H1 (cell line): ENCODE measurements around the gene TOP2B. TPM values are rescaled to one million over a fixed set of nuclear protein-coding genes. Genes with fewer than 3 reads are reported as not detected.

Experiments
- CTCF ChIA-PET: fragments of 300-600 bp; sonication (Branson Sonifier 250); formaldehyde crosslinking; loops from one replicate; lab custom pipeline; 2021; ENCODE audit not compliant: partially characterized antibody; lab: Charles Lee
- POLR2A ChIA-PET: fragments of 300-600 bp; sonication (Branson Sonifier 250); formaldehyde crosslinking; loops from one replicate; lab custom pipeline; 2021; ENCODE audit warnings: inconsistent platforms; ENCODE audit not compliant: partially characterized antibody; lab: Charles Lee
- DNase-seq, 2 experiments: peaks; one replicate each; pipeline versions ENCODE4 v3.0.0 to v3.0.0-alpha.2; 2010 to 2022; ENCODE audit warnings: low spot score in 2 of 2, low read depth in 1 of 2, mixed read lengths in 1 of 2
- FAIRE-seq: peaks from 2 replicates; lab custom pipeline; 2011; peaks lifted over from hg19 to GRCh38; lab: Jason Lieb, UNC
- H2AFZ ChIP-seq: 2 replicates; pipeline ENCODE4 v1.8.1; 2012; ENCODE audit warnings: low read length, inconsistent platforms
- H2AK5ac ChIP-seq: 2 replicates; pipeline ENCODE4 v1.6.1; 2013; ENCODE audit warnings: low read depth, low read length
- H2BK120ac ChIP-seq: replicated peaks from 2 replicates; pipeline ENCODE3; 2013; ENCODE audit warnings: low read depth, low read length, inconsistent platforms
- H2BK12ac ChIP-seq: 2 replicates; pipeline ENCODE4 v1.6.1; 2013; ENCODE audit warnings: low read depth, low read length
- H2BK15ac ChIP-seq: 2 replicates; pipeline ENCODE4 v1.6.1; 2013; ENCODE audit warnings: low read length
- H2BK20ac ChIP-seq: 2 replicates; pipeline ENCODE4 v1.6.1; 2013; ENCODE audit warnings: low read length
- H2BK5ac ChIP-seq: 2 replicates; pipeline ENCODE4 v1.6.1; 2013; ENCODE audit warnings: low read depth, low read length
- H3K14ac ChIP-seq: 2 replicates; pipeline ENCODE4 v1.6.1; 2013; ENCODE audit warnings: inconsistent platforms; ENCODE audit not compliant: insufficient read length
- H3K18ac ChIP-seq: 2 replicates; pipeline ENCODE4 v1.6.1; 2013; ENCODE audit warnings: low read length; ENCODE audit errors: extremely low read depth
- H3K23ac ChIP-seq: 2 replicates; pipeline ENCODE4 v1.6.1; 2013; ENCODE audit warnings: inconsistent platforms; ENCODE audit not compliant: insufficient read length
- H3K23me2 ChIP-seq: 2 replicates; pipeline ENCODE4 v1.6.1; 2013; ENCODE audit warnings: low read depth, low read length
- H3K27ac ChIP-seq: 2 replicates; pipeline ENCODE4 v1.6.1; 2011; ENCODE audit warnings: low read depth, low read length, inconsistent platforms
- H3K27me3 ChIP-seq, 4 experiments: replicated peaks in 1 of 4; 1 replicate in 1 of 4; 2 replicates in 3 of 4; pipeline versions ENCODE4 v1.6.1 to v1.8.1; 2011 to 2013; ENCODE audit warnings: low read length in 3 of 4, mild to moderate bottlenecking in 3 of 4, inconsistent platforms in 2 of 4, mixed read lengths in 2 of 4, moderate library complexity in 1 of 4; ENCODE audit not compliant: control insufficient read depth in 3 of 4, insufficient read depth in 3 of 4; ENCODE audit errors: extremely low read depth in 1 of 4
- H3K36me3 ChIP-seq, 4 experiments: 2 replicates each; pipeline versions ENCODE4 v1.6.1 to v1.8.1; 2011 to 2013; ENCODE audit warnings: mild to moderate bottlenecking in 4 of 4, low read length in 3 of 4, moderate library complexity in 2 of 4, control low read depth in 1 of 4, inconsistent platforms in 1 of 4; ENCODE audit not compliant: insufficient read depth in 4 of 4, control insufficient read depth in 2 of 4
- H3K4ac ChIP-seq: replicated peaks from 2 replicates; pipeline ENCODE3; 2013; ENCODE audit warnings: low read length, low read depth, mixed read lengths, inconsistent platforms; ENCODE audit not compliant: insufficient read length
- H3K4me1 ChIP-seq, 4 experiments: replicated peaks in 1 of 4; 1 replicate in 1 of 4; 2 replicates in 3 of 4; pipeline versions ENCODE4 v1.6.1 to v1.8.1; 2011 to 2013; ENCODE audit warnings: low read length in 3 of 4, inconsistent platforms in 2 of 4, mixed read lengths in 1 of 4; ENCODE audit not compliant: insufficient read depth in 4 of 4, control insufficient read depth in 3 of 4
- H3K4me2 ChIP-seq, 2 experiments: 2 replicates each; pipeline versions ENCODE4 v1.6.1 to v1.8.1; 2011 to 2013; ENCODE audit warnings: low read depth in 2 of 2, low read length in 2 of 2, control low read depth in 1 of 2, inconsistent platforms in 1 of 2, mild to moderate bottlenecking in 1 of 2; ENCODE audit not compliant: insufficient read depth in 1 of 2
- H3K4me3 ChIP-seq, 4 experiments: fragments of 200-600, 300-600 bp in 1 of 4; sonication (generic), shearing (Covaris generic), sonication (Bioruptor Twin) in 1 of 4; 2 replicates each; pipeline versions ENCODE4 v1.5.1 to v1.8.1; 2011 to 2016; ENCODE audit warnings: low read length in 4 of 4, low read depth in 3 of 4, control low read depth in 2 of 4, inconsistent platforms in 2 of 4, mild to moderate bottlenecking in 2 of 4, mixed read lengths in 1 of 4, moderate library complexity in 1 of 4; ENCODE audit not compliant: insufficient read depth in 2 of 4; ENCODE audit errors: extremely low read depth in 1 of 4
- H3K56ac ChIP-seq: replicated peaks from 2 replicates; pipeline ENCODE3; 2013; ENCODE audit warnings: low read depth, mild to moderate bottlenecking, mixed read lengths, low read length, inconsistent platforms; ENCODE audit not compliant: insufficient read length
- H3K79me1 ChIP-seq: 2 replicates; pipeline ENCODE4 v1.6.1; 2013; ENCODE audit warnings: low read depth, low read length, control low read depth
- H3K79me2 ChIP-seq, 2 experiments: 2 replicates each; pipeline versions ENCODE4 v1.6.1 to v1.8.1; 2012 to 2013; ENCODE audit warnings: low read length in 2 of 2, mild to moderate bottlenecking in 2 of 2, inconsistent platforms in 1 of 2; ENCODE audit not compliant: insufficient read depth in 2 of 2, control insufficient read depth in 1 of 2
- H3K9ac ChIP-seq, 4 experiments: replicated peaks in 1 of 4; 1 replicate in 1 of 4; 2 replicates in 3 of 4; pipeline versions ENCODE4 v1.6.1 to v1.8.1; 2011 to 2013; ENCODE audit warnings: low read depth in 3 of 4, low read length in 3 of 4, control low read depth in 2 of 4, mild to moderate bottlenecking in 2 of 4, moderate library complexity in 2 of 4, inconsistent platforms in 1 of 4; ENCODE audit errors: extremely low read depth in 1 of 4
- H3K9me3 ChIP-seq, 2 experiments: 2 replicates each; pipeline versions ENCODE4 v1.6.1 to v1.8.1; 2012 to 2013; ENCODE audit warnings: mild to moderate bottlenecking in 2 of 2, moderate library complexity in 2 of 2, control low read depth in 1 of 2, inconsistent platforms in 1 of 2, low read depth in 1 of 2, low read length in 1 of 2, mixed read lengths in 1 of 2; ENCODE audit not compliant: insufficient read depth in 2 of 2
- H4K20me1 ChIP-seq, 2 experiments: replicated peaks in 1 of 2; 2 replicates each; pipeline versions ENCODE3 to v1.8.1; 2011 to 2013; ENCODE audit warnings: inconsistent platforms in 2 of 2, low read length in 2 of 2, mild to moderate bottlenecking in 1 of 2; ENCODE audit not compliant: insufficient read depth in 2 of 2, control insufficient read depth in 1 of 2
- H4K5ac ChIP-seq: 2 replicates; pipeline ENCODE4 v1.6.1; 2013; ENCODE audit warnings: low read length, low read depth, mixed read lengths, inconsistent platforms; ENCODE audit not compliant: insufficient read length
- H4K8ac ChIP-seq: 2 replicates; pipeline ENCODE4 v1.8.0; 2013; ENCODE audit warnings: mild to moderate bottlenecking, moderate library complexity, low read length, inconsistent platforms; ENCODE audit not compliant: insufficient read depth; ENCODE audit errors: extremely low read depth
- H4K91ac ChIP-seq: replicated peaks from 2 replicates; pipeline ENCODE3; 2013; ENCODE audit warnings: low read length, mixed read lengths, inconsistent platforms; ENCODE audit not compliant: insufficient read length
- ASH2L ChIP-seq: fragments of 200-600, 300-600 bp; sonication (generic); IDR thresholded peaks from one replicate; pipeline ENCODE4 v1.7.1; 2017; ENCODE audit warnings: low read length
- CHD1 ChIP-seq: IDR thresholded peaks from 2 replicates; pipeline ENCODE4 v1.6.1; 2012; ENCODE audit warnings: low read depth, low read length, improper control_type of control experiment
- CHD2 ChIP-seq: IDR thresholded peaks from 2 replicates; pipeline ENCODE4 v1.6.1; 2012; ENCODE audit warnings: low read length, improper control_type of control experiment
- CTCF ChIP-seq, 3 experiments: IDR thresholded peaks; 1 replicate in 2 of 3; 2 replicates in 1 of 3; pipeline versions ENCODE4 v1.5.1 to v1.6.1; 2011; ENCODE audit warnings: low read length in 3 of 3, mild to moderate bottlenecking in 3 of 3, inconsistent platforms in 2 of 3, low read depth in 1 of 3, moderate library complexity in 1 of 3; ENCODE audit not compliant: insufficient read depth in 1 of 3; ENCODE audit errors: control extremely low read depth in 1 of 3
- HDAC6 ChIP-seq: IDR thresholded peaks from one replicate; pipeline ENCODE4 v1.7.1; 2012; ENCODE audit warnings: low read depth, mild to moderate bottlenecking, inconsistent platforms, low read length, moderate library complexity
- JUND ChIP-seq: IDR thresholded peaks from 2 replicates; pipeline ENCODE4 v1.6.1; 2011; ENCODE audit warnings: mild to moderate bottlenecking, improper control_type of control experiment, low read length
- KDM4A ChIP-seq: IDR thresholded peaks from one replicate; pipeline ENCODE4 v1.7.1; 2012; ENCODE audit warnings: low read depth, mild to moderate bottlenecking, moderate library complexity, low read length, inconsistent platforms; ENCODE audit not compliant: severe bottlenecking
- KDM5A ChIP-seq: fragments of 200-600 bp; IDR thresholded peaks from 2 replicates; pipeline ENCODE4 v1.7.1; 2012; ENCODE audit warnings: mild to moderate bottlenecking, low read length, inconsistent platforms, mixed read lengths
- RXRA ChIP-seq: IDR thresholded peaks from 2 replicates; pipeline ENCODE4 v1.6.1; 2011; ENCODE audit warnings: low read depth, mild to moderate bottlenecking, low read length, moderate library complexity; ENCODE audit not compliant: insufficient read depth
- SIRT6 ChIP-seq: IDR thresholded peaks from one replicate; pipeline ENCODE4 v1.7.1; 2012; ENCODE audit warnings: low read length, inconsistent platforms
- TAF1 ChIP-seq: IDR thresholded peaks from 2 replicates; pipeline ENCODE4 v1.6.1; 2011; ENCODE audit warnings: mild to moderate bottlenecking, low read depth, low read length
- YY1 ChIP-seq: IDR thresholded peaks from 2 replicates; pipeline ENCODE4 v1.6.1; 2011; ENCODE audit warnings: low read depth, mild to moderate bottlenecking, low read length
- WGBS, 2 experiments: shearing (Covaris generic) in 1 of 2; methylation state at CpG; one replicate each; pipeline versions ENCODE4 v1.1.6 to v1.1.7; 2013 to 2015; ENCODE audit warnings: low lambda C conversion rate in 2 of 2, mixed read lengths in 2 of 2, inconsistent platforms in 1 of 2, low coverage in 1 of 2, missing lambda C conversion rate in 1 of 2; ENCODE audit not compliant: insufficient replicate concordance in 2 of 2, insufficient coverage in 1 of 2, insufficient read length in 1 of 2; ENCODE audit errors: extremely low coverage in 1 of 2, missing lambda C conversion rate in 1 of 2; 5-methylcytosine and 5-hydroxymethylcytosine counted together
- polyA plus RNA-seq, 7 experiments: library from polyadenylated mRNA; depleted of rRNA in 3 of 7; stranded (reverse) in 5 of 7; unstranded in 2 of 7; fragments of >200 nt in 5 of 7; fragments of 200-250 nt in 2 of 7; gene quantifications; 1 replicate in 5 of 7; 2 replicates in 1 of 7; 4 replicates in 1 of 7; pipeline versions ENCODE4 v1.2.1 to v1.2.3, GENCODE V29; 2011 to 2013; ENCODE audit warnings: missing spikeins in 2 of 7, mixed read lengths in 2 of 7
- total RNA-seq: library from RNA; stranded (reverse); fragmentation: NEBNext Ultra II Directional; extraction: Animal tissue kit (Norgen Biotek cat#: 25700); gene quantifications from 2 replicates; pipeline ENCODE4 v1.2.1, GENCODE V29; 2021

TOP2B gene
- total and polyA plus RNA-seq, 2 of the 8 experiments (the other 6 are each of a cell fraction or from before 2014, with no cell fraction given) = 34.9 to 206 TPM

- Histone ChIP-seq H2BK15ac (no peak overlapping the region), H4K91ac (no peak overlapping the region), H4K8ac (no peak overlapping the region), H2BK12ac (no peak overlapping the region), H3K27me3 (no peaks in the 10 kb centered on the region), H3K79me2 (no peaks in the 10 kb centered on the region), H3K4ac (no peak overlapping the region), H3K36me3 (no peaks in the 10 kb centered on the region), H3K4me2 (no peak overlapping the region), H4K20me1 (no peaks in the 10 kb centered on the region), H2BK5ac (no peak overlapping the region), H2AFZ (no peak overlapping the region), H3K23ac (no peak overlapping the region), H2BK120ac (no peak overlapping the region), H3K9me3 (no peaks in the 10 kb centered on the region), H2AK5ac (no peak overlapping the region), H3K4me1 (no peaks in the 10 kb centered on the region), H3K56ac (no peak overlapping the region), H4K5ac (no peak overlapping the region), H3K18ac (no peak overlapping the region), H3K4me3 (no peak overlapping the region), H2BK20ac (no peak overlapping the region), H3K27ac (no peak overlapping the region), H3K14ac (no peak overlapping the region), H3K9ac (no peak overlapping the region), H3K79me1 (no peaks in the 10 kb centered on the region), H3K23me2 (no peaks in the 10 kb centered on the region; the same call in 1 of the 2 replicates)
- CTCF ChIA-PET = interaction anchor here (0.7 to 12.1 kb wide), 9 partner anchors 8 to 535 kb away, joined by 3 to 138 read pairs (median 8); no protein-coding TSS in a partner anchor
- POLR2A ChIA-PET = no interaction called here
- DNase-seq = no peak
- 94% methylated on average over 14 of the region's 14 CpGs; no CpG with 5 or more reads in 1 of the 2 experiments for WGBS, 2 experiments
- FAIRE-seq = no peak
- no peak for TF ChIP-seq RXRA
- TF ChIP-seq JUND = no peak
- no peak for TF ChIP-seq HDAC6
- no peak for TF ChIP-seq CTCF (IDR thresholded peaks at IDR 0.05; ENCODE audit: control extremely low read depth in 1 of 3, insufficient read depth in 1 of 3, low read depth in 1 of 3, low read length in 3 of 3)
- no peak for TF ChIP-seq ASH2L
- no peak for TF ChIP-seq CHD2
- no peak for TF ChIP-seq YY1
- TF ChIP-seq SIRT6 = no peak
- TF ChIP-seq CHD1 = no peak
- TF ChIP-seq TAF1 = no peak
- no peak for TF ChIP-seq KDM4A
- no peak for TF ChIP-seq KDM5A
Observed at GRCh38 chr3:25567806-25568524, 96.7 kb downstream of the TOP2B start.
